Ishikawa (cell line): ENCODE results near the gene ANKRD11.

Source experiments
- CREB1 ChIP-seq: IDR thresholded peaks from 2 replicates; pipeline ENCODE4 v1.6.1; 2012; ENCODE audit warnings: low read depth
- EP300 ChIP-seq: IDR thresholded peaks from 2 replicates; pipeline ENCODE4 v1.6.1; 2012; ENCODE audit warnings: borderline replicate concordance
- FOXM1 ChIP-seq: IDR thresholded peaks from 2 replicates; pipeline ENCODE4 v1.6.1; 2012; ENCODE audit warnings: low read depth, borderline replicate concordance
- RAD21 ChIP-seq: IDR thresholded peaks from 2 replicates; pipeline ENCODE4 v1.6.1; 2012; ENCODE audit warnings: low read depth
- TAF1 ChIP-seq: IDR thresholded peaks from 2 replicates; pipeline ENCODE4 v1.6.1; 2012; ENCODE audit warnings: low read depth, mild to moderate bottlenecking
- YY1 ChIP-seq: IDR thresholded peaks from 2 replicates; pipeline ENCODE4 v1.6.1; 2012; ENCODE audit warnings: low read depth
- TF ChIP-seq, protein P1 (sequence below): IDR thresholded peaks from 2 replicates; pipeline ENCODE4 v1.6.1; 2012
- TF ChIP-seq, protein P2 (sequence below): IDR thresholded peaks from 2 replicates; pipeline ENCODE4 v1.6.1; 2012
- TF ChIP-seq, protein P3 (sequence below): IDR thresholded peaks from 2 replicates; pipeline ENCODE4 v1.6.1; 2012; ENCODE audit warnings: low read depth, mild to moderate bottlenecking

DNA sequence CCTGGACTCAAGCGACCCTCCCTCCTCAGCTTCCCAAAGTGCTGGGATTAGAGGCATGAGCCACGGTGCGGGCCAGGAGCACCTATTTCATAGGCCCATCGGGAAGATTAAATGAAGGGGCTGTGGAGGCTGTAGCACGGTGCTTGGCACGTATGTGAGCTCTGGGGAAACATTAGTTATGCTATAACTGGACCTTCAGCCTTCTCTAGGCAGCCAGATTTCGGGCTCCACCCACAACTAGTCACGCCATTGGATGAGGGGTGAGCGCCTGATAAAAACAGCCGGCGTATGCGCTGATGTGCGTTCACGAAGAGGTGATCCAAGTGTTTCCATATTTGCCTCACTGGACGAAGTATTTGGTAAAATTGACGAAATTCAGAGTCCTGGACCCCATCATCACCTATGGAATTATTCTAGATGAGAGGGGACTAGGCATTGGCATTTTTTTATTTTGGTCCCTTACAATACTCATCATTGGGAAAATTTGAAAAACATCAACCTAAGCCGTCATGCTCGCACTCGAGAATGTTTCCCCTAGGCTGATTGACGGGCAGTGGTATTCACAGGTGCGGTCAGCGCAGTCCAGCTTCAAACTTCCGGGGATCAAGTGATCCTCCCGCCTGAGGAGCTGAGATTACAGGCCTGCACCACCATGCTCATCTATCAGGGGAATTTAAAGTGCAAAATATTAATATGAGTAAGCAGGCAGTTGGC lies 1.8 kb upstream of the ANKRD11 start:
- TF ChIP-seq, protein P1, sequence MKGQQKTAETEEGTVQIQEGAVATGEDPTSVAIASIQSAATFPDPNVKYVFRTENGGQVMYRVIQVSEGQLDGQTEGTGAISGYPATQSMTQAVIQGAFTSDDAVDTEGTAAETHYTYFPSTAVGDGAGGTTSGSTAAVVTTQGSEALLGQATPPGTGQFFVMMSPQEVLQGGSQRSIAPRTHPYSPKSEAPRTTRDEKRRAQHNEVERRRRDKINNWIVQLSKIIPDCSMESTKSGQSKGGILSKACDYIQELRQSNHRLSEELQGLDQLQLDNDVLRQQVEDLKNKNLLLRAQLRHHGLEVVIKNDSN: no peak
- TF ChIP-seq, protein P2, sequence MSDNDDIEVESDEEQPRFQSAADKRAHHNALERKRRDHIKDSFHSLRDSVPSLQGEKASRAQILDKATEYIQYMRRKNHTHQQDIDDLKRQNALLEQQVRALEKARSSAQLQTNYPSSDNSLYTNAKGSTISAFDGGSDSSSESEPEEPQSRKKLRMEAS: no peak
- TF ChIP-seq RAD21 (no peak), YY1 (no peak), TAF1 (no peak), EP300 (no peak), CREB1 (no peak), FOXM1 (no peak)
- TF ChIP-seq, protein P3, sequence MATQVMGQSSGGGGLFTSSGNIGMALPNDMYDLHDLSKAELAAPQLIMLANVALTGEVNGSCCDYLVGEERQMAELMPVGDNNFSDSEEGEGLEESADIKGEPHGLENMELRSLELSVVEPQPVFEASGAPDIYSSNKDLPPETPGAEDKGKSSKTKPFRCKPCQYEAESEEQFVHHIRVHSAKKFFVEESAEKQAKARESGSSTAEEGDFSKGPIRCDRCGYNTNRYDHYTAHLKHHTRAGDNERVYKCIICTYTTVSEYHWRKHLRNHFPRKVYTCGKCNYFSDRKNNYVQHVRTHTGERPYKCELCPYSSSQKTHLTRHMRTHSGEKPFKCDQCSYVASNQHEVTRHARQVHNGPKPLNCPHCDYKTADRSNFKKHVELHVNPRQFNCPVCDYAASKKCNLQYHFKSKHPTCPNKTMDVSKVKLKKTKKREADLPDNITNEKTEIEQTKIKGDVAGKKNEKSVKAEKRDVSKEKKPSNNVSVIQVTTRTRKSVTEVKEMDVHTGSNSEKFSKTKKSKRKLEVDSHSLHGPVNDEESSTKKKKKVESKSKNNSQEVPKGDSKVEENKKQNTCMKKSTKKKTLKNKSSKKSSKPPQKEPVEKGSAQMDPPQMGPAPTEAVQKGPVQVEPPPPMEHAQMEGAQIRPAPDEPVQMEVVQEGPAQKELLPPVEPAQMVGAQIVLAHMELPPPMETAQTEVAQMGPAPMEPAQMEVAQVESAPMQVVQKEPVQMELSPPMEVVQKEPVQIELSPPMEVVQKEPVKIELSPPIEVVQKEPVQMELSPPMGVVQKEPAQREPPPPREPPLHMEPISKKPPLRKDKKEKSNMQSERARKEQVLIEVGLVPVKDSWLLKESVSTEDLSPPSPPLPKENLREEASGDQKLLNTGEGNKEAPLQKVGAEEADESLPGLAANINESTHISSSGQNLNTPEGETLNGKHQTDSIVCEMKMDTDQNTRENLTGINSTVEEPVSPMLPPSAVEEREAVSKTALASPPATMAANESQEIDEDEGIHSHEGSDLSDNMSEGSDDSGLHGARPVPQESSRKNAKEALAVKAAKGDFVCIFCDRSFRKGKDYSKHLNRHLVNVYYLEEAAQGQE: no peak
